GM12878 (cell line): ENCODE measurements around the gene TMEM263. TPM values are rescaled to one million over a fixed set of nuclear protein-coding genes. Genes with fewer than 3 reads are reported as not detected.

Experiments
- ATAC-seq: fragments of 200-7000 bp; cut with Tn5 transposase; 3 replicates; pipeline ENCODE4 v1.9.1; 2020; ENCODE audit warnings: mild to moderate bottlenecking, moderate library complexity
- BruUV-seq: library from RNA; stranded (reverse); fragments of 400-500 nt; replicated peaks from 2 replicates; lab custom pipeline; 2021; lab: Mats Ljungman, UMichigan
- CTCF ChIA-PET: fragments of 300-600 bp; sonication (Branson Sonifier 250); formaldehyde crosslinking; extraction: SDS; loops from one replicate; lab custom pipeline; 2021; ENCODE audit warnings: inconsistent platforms; lab: Yijun Ruan, JAX
- POLR2A ChIA-PET: fragments of 350-600 bp; formaldehyde crosslinking; extraction: SDS; loops from one replicate; lab custom pipeline; 2021; ENCODE audit warnings: inconsistent platforms; lab: Charles Lee
- RAD21 ChIA-PET: fragments of 300-600 bp; sonication (Branson Sonifier 250); formaldehyde crosslinking; loops from one replicate; lab custom pipeline; 2023; ENCODE audit warnings: antibody characterized with exemption; ENCODE audit not compliant: unreplicated experiment; lab: Charles Lee
- SMC1A ChIA-PET: fragments of 300-600 bp; sonication (Branson Sonifier 250); formaldehyde crosslinking; loops from one replicate; lab custom pipeline; 2023; ENCODE audit not compliant: unreplicated experiment, uncharacterized antibody; lab: Charles Lee
- DNase-seq: peaks from one replicate; pipeline ENCODE4 v3.0.0-alpha.2; 2011; ENCODE audit warnings: low read depth, low spot score
- FAIRE-seq: peaks from 3 replicates; lab custom pipeline; 2011; peaks lifted over from hg19 to GRCh38; lab: Jason Lieb, UNC
- H2AFZ ChIP-seq: 2 replicates; pipeline ENCODE4 v1.6.0; 2011; ENCODE audit warnings: low read depth, low read length, control low read depth; ENCODE audit not compliant: control insufficient read depth
- H3K27ac ChIP-seq: 2 replicates; pipeline ENCODE4 v1.5.1; 2011; ENCODE audit warnings: control low read depth; ENCODE audit not compliant: control insufficient read depth, insufficient read depth
- H3K27me3 ChIP-seq, 2 experiments: replicated peaks in 1 of 2; 2 replicates each; pipeline versions ENCODE4 v1.6.0 to v1.6.1; 2011; ENCODE audit warnings: low read length in 1 of 2; ENCODE audit not compliant: control insufficient read depth in 2 of 2, insufficient read depth in 2 of 2
- H3K36me3 ChIP-seq, 2 experiments: 2 replicates each; pipeline ENCODE4 v1.5.1; 2011; ENCODE audit warnings: low read length in 1 of 2; ENCODE audit not compliant: control insufficient read depth in 2 of 2, insufficient read depth in 2 of 2
- H3K4me1 ChIP-seq: 2 replicates; pipeline ENCODE4 v1.6.1; 2011; ENCODE audit warnings: mild to moderate bottlenecking, low read length, moderate library complexity, mixed read lengths; ENCODE audit not compliant: control insufficient read depth, insufficient read depth
- H3K4me2 ChIP-seq: 2 replicates; pipeline ENCODE4 v1.6.0; 2011; ENCODE audit warnings: control low read depth; ENCODE audit not compliant: control insufficient read depth, insufficient read depth
- H3K4me3 ChIP-seq: fragments of 200-600 bp; sonication (generic); 2 replicates; pipeline ENCODE4 v1.5.1; 2016
- H3K79me2 ChIP-seq: 2 replicates; pipeline ENCODE4 v1.6.0; 2011; ENCODE audit warnings: low read length; ENCODE audit not compliant: control insufficient read depth, insufficient read depth
- H3K9ac ChIP-seq: 2 replicates; pipeline ENCODE4 v1.8.0; 2011; ENCODE audit warnings: low read length, control low read depth, mixed read lengths; ENCODE audit not compliant: control insufficient read depth, insufficient read depth
- H3K9me3 ChIP-seq: replicated peaks from 3 replicates; pipeline ENCODE4 v1.5.1; 2011; ENCODE audit warnings: mild to moderate bottlenecking, low read length; ENCODE audit not compliant: control insufficient read depth, insufficient read depth
- H4K20me1 ChIP-seq: 2 replicates; pipeline ENCODE4 v1.6.0; 2011; ENCODE audit not compliant: control insufficient read depth, insufficient read depth
- CHD2 ChIP-seq: IDR thresholded peaks from 2 replicates; pipeline ENCODE4 v1.6.1; 2011; ENCODE audit warnings: low read depth, low read length, improper control_type of control experiment, borderline replicate concordance
- IRF3 ChIP-seq: fragments of 450-650 bp; IDR thresholded peaks from 2 replicates; pipeline ENCODE4 v1.6.1; 2014; ENCODE audit warnings: mild to moderate bottlenecking
- IRF4 ChIP-seq: IDR thresholded peaks from 2 replicates; pipeline ENCODE4 v1.6.1; 2011; ENCODE audit warnings: low read depth, low read length
- NKRF ChIP-seq: fragments of 450-650 bp; conservative IDR thresholded peaks from 2 replicates; pipeline ENCODE4 v1.6.1; 2017; ENCODE audit warnings: mild to moderate bottlenecking, moderate library complexity
- PKNOX1 ChIP-seq: fragments of 450-650 bp; IDR thresholded peaks from 2 replicates; pipeline ENCODE4 v1.6.1; 2016; ENCODE audit warnings: mild to moderate bottlenecking
- POU2F2 ChIP-seq: IDR thresholded peaks from 3 replicates; pipeline ENCODE4 v1.6.1; 2011; ENCODE audit warnings: low read depth, mild to moderate bottlenecking, low read length, borderline replicate concordance
- RUNX3 ChIP-seq: IDR thresholded peaks from 2 replicates; pipeline ENCODE4 v1.6.1; 2012; ENCODE audit warnings: low read length, inconsistent platforms
- SMAD1 ChIP-seq: fragments of 450-650 bp; IDR thresholded peaks from 2 replicates; pipeline ENCODE4 v1.6.1; 2018; ENCODE audit warnings: mild to moderate bottlenecking, low read depth; ENCODE audit not compliant: partially characterized antibody
- SMAD5 ChIP-seq: IDR thresholded peaks from 2 replicates; pipeline ENCODE4 v1.6.1; 2016; ENCODE audit warnings: antibody characterized with exemption, low read depth
- SMARCA5 ChIP-seq: fragments of 450-650 bp; IDR thresholded peaks from 2 replicates; pipeline ENCODE4 v1.6.1; 2017; ENCODE audit warnings: mild to moderate bottlenecking
- TAF1 ChIP-seq: IDR thresholded peaks from 2 replicates; pipeline ENCODE4 v1.6.1; 2011; ENCODE audit warnings: mild to moderate bottlenecking, low read depth, low read length, borderline replicate concordance
- USF2 ChIP-seq: IDR thresholded peaks from 2 replicates; pipeline ENCODE4 v1.6.1; 2011; ENCODE audit warnings: low read depth, low read length, improper control_type of control experiment, borderline replicate concordance
- ZNF24 ChIP-seq: fragments of 450-650 bp; IDR thresholded peaks from 2 replicates; pipeline ENCODE4 v1.6.1; 2017; ENCODE audit warnings: antibody characterized with exemption, mild to moderate bottlenecking
- WGBS: methylation state at CpG from one replicate; pipeline ENCODE4 v1.1.6; 2016; ENCODE audit warnings: low lambda C conversion rate; ENCODE audit not compliant: insufficient replicate concordance, insufficient coverage; ENCODE audit errors: missing lambda C conversion rate; 5-methylcytosine and 5-hydroxymethylcytosine counted together
- in situ Hi-C: fragments of 300-500 bp; cut with MboI; formaldehyde crosslinking; loops from 9 replicates; pipeline ENCODE4 v1.14.3; 2018; ENCODE audit warnings: mixed read lengths
- intact Hi-C: fragments of 100-400 bp; cut with micrococcal nuclease; formaldehyde crosslinking; loops from one replicate; pipeline ENCODE4 v1.14.2; 2022; ENCODE audit not compliant: unreplicated experiment
- polyA plus RNA-seq, 11 experiments: library from polyadenylated mRNA; depleted of rRNA in 4 of 11; unstranded in 6 of 11; stranded (reverse) in 5 of 11; fragments of >200 nt; fragmentation: Nextera tagmentation in 4 of 11; fragmentation: Illumina TruSeq in 1 of 11; extraction: Ambion mirVana in 4 of 11; extraction: Trizol in 1 of 11; gene quantifications; 1 replicate in 1 of 11; 2 replicates in 10 of 11; pipeline versions ENCODE4 v1.2.1 to v1.2.3, GENCODE V29; 2011 to 2016; ENCODE audit warnings: inconsistent platforms in 2 of 11, missing spikeins in 2 of 11, low read depth in 1 of 11
- total RNA-seq, 4 experiments: library from RNA; depleted of rRNA in 3 of 4; stranded (reverse); fragments of >200 nt in 3 of 4; fragmentation: Illumina TruSeq in 1 of 4; extraction: Trizol in 1 of 4; gene quantifications; 2 replicates each; pipeline versions ENCODE4 v1.2.1 to v1.2.3, GENCODE V29; 2013 to 2021
- TF ChIP-seq, protein P1 (sequence below): IDR thresholded peaks from 2 replicates; pipeline ENCODE4 v1.6.1; 2012; ENCODE audit warnings: mild to moderate bottlenecking, low read depth, low read length

Gene TMEM263
- total and polyA plus RNA-seq, 10 of the 15 experiments (the other 5 are each of a cell fraction or from before 2014, with no cell fraction given) = 15.4 to 41.3 (median 27.6) TPM

GRCh38 chr12:106981788-106982187 lies 26.1 kb downstream of the TMEM263 start (continued):
- no peak for TF ChIP-seq NKRF
- no peak for TF ChIP-seq CHD2
- TF ChIP-seq, protein P1, sequence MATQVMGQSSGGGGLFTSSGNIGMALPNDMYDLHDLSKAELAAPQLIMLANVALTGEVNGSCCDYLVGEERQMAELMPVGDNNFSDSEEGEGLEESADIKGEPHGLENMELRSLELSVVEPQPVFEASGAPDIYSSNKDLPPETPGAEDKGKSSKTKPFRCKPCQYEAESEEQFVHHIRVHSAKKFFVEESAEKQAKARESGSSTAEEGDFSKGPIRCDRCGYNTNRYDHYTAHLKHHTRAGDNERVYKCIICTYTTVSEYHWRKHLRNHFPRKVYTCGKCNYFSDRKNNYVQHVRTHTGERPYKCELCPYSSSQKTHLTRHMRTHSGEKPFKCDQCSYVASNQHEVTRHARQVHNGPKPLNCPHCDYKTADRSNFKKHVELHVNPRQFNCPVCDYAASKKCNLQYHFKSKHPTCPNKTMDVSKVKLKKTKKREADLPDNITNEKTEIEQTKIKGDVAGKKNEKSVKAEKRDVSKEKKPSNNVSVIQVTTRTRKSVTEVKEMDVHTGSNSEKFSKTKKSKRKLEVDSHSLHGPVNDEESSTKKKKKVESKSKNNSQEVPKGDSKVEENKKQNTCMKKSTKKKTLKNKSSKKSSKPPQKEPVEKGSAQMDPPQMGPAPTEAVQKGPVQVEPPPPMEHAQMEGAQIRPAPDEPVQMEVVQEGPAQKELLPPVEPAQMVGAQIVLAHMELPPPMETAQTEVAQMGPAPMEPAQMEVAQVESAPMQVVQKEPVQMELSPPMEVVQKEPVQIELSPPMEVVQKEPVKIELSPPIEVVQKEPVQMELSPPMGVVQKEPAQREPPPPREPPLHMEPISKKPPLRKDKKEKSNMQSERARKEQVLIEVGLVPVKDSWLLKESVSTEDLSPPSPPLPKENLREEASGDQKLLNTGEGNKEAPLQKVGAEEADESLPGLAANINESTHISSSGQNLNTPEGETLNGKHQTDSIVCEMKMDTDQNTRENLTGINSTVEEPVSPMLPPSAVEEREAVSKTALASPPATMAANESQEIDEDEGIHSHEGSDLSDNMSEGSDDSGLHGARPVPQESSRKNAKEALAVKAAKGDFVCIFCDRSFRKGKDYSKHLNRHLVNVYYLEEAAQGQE = no peak
- TF ChIP-seq, all 136 proteins: peak for 0

- Histone ChIP-seq H3K36me3 (no peaks in the 10 kb centered on the region), H2AFZ (no peak overlapping the region), H3K4me1 (0 out of 2 replicates have a peak, but pooled peaks cover 5% of the 10 kb centered on the region), H3K27ac (no peak overlapping the region), H3K4me3 (no peak overlapping the region), H3K4me2 (no peak overlapping the region), H3K9me3 (no peaks in the 10 kb centered on the region), H3K9ac (no peak overlapping the region), H3K27me3 (no peaks in the 10 kb centered on the region), H3K79me2 (peaks cover 4% of the 10 kb centered on the region), H4K20me1 (no peaks in the 10 kb centered on the region)
- intact Hi-C loops = no loop called here
- RAD21 ChIA-PET = interaction anchor here (0.6 kb wide), 1 partner anchor 17 kb away, joined by 3 read pairs; no protein-coding TSS in a partner anchor
- ATAC-seq (no peak), DNase-seq (no peak), FAIRE-seq (no peak)
- SMC1A ChIA-PET = no interaction called here
- CTCF ChIA-PET = interaction anchor here (1.3 kb wide), 1 partner anchor 11 kb away, joined by 3 read pairs; no protein-coding TSS in a partner anchor
- 52% methylated on average over 1 of the region's 1 CpG for WGBS
- no TSS peak for BruUV-seq
- POLR2A ChIA-PET = no interaction called here
- in situ Hi-C loops = no loop called here
- TF ChIP-seq POU2F2 (no peak), IRF3 (no peak), USF2 (no peak), SMAD5 (no peak), ZNF24 (no peak), SMAD1 (no peak), RUNX3 (no peak), SMARCA5 (no peak), IRF4 (no peak), TAF1 (no peak), PKNOX1 (no peak)
Observed at GRCh38 chr12:106982229-106982628, 26.5 kb downstream of the TMEM263 start.
